Choroid plexus epithelial cell (primary cell): ENCODE measurements around the gene GABRR2.
"Not testable (repeated sequence)": the region's sequence is repeated elsewhere in the genome, so short reads cannot be mapped to it uniquely, and the experiment has no call there.

Experiments
- DNase-seq: peaks from one replicate; pipeline ENCODE4 v3.0.0-alpha.2; 2010; ENCODE audit warnings: low read depth
- H3K4me3 ChIP-seq: 2 replicates; pipeline ENCODE4 v1.5.1; 2011; ENCODE audit warnings: low read depth, mild to moderate bottlenecking, control low read depth, low read length, moderate library complexity
- CTCF ChIP-seq: conservative IDR thresholded peaks from 2 replicates; pipeline ENCODE4 v1.5.1; 2011; ENCODE audit warnings: low read depth, mild to moderate bottlenecking, control low read depth, inconsistent platforms, low read length, moderate library complexity

GABRR2 gene

GRCh38 chr6:89251170-89251569 is 63.9 kb downstream of the GABRR2 start:
- DNase-seq: no peak
- H3K4me3 ChIP-seq: no peak overlapping the region
- TF ChIP-seq CTCF: no peak

GRCh38 chr6:89250239-89250638 is 64.9 kb downstream of the GABRR2 start:
- DNase-seq: no peak
- no peak overlapping the region for H3K4me3 ChIP-seq
- TF ChIP-seq CTCF: no peak

- TF ChIP-seq CTCF: no peak
- DNase-seq: no peak
- H3K4me3 ChIP-seq: no peak overlapping the region
Measured at GRCh38 chr6:89244241-89244985, 70.7 kb downstream of the GABRR2 start.

DNA sequence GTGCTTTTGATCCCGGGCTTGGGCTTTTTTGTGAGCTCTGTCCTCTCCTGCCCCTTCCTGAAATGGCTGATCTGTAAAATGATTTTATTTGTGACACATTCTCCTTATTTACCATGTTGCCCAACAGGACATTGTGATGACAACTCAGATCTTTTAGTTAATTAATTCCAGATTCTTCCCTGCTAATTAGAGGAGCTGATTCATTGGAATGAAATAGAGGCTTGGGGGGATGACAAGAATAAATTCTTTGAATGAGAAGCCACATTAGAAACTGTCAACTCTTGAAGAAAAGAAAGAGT is 71.8 kb downstream of the GABRR2 start:
- no peak overlapping the region for H3K4me3 ChIP-seq
- no peak for TF ChIP-seq CTCF
- no peak for DNase-seq

GRCh38 chr6:89242574-89243330 is 72.3 kb downstream of the GABRR2 start:
- peak; percentile 72 for TF ChIP-seq CTCF
- peak; percentile 81 for DNase-seq
- no peak overlapping the region for H3K4me3 ChIP-seq

DNA sequence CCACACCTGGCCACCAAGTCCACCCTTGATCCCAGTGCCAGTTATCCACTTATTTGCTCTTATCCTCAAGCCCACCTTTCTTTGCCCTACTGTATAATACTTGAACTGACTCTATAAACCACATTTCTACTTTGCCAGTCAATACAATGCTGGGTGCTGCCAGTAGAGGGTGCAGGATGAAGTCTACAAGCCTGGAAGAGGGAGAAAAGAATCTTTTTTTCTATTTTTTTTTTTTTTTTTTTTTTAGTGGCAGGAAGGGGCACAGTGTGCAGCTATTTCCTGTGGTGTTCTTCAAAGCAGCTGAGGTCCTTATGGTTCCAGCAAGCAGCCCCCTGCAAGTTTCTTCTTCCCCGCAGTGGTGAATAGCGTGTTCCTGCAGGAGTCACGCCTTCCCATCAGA is 75.8 kb downstream of the GABRR2 start:
- TF ChIP-seq CTCF: peak; percentile 58
- peak; percentile 23 for DNase-seq
- H3K4me3 ChIP-seq: no peak overlapping the region

DNA sequence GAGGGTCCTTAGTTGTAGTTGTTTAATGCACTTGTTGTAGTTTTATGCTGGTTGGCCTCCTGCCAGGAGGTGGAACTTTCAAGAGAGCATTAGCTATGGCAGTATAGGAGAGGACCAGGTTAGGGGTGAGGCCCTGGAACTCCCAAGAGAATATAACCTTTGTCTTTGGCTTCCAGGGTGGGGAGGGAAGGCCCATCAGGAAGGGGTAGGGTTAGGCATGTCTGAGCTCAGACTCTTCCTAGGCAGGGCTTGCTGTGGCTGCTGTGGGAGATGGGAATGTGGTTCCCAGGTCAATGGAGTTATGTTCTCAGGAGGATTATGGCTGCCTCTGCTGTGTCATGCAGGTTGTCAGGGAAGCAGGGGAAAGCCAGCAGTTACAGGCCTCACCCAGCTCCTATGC is 77.9 kb downstream of the GABRR2 start:
- no peak for DNase-seq
- no peak overlapping the region for H3K4me3 ChIP-seq
- no peak for TF ChIP-seq CTCF

DNA sequence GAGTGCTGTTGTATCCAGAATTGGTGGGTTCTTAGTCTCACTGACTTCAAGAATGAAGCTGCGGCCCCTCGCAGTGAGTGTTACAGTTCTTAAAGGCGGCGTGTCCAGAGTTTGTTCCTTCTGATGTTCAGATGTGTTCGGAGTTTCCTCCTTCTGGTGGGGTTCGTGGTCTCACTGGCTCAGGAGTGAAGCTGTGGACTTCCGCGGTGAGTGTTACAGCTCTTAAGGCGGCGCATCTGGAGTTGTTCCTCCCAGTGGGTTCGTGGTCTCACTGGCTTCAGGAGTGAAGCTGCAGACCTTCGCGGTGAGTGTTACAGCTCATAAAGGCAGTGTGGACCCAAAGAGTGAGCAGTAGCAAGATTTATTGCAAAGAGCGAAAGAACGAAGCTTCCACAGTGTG is 81.5 kb downstream of the GABRR2 start:
- H3K4me3 ChIP-seq, DNase-seq: not testable (repeated sequence)
